HEK293 (cell line): ENCODE measurements around the gene CCK.
A peak's percentile ranks its signal among the peaks of the same experiment; 100 is the strongest.
"Not testable (repeated sequence)": the region's sequence is repeated elsewhere in the genome, so short reads cannot be mapped to it uniquely, and the experiment has no call there.

Experiments used
- CTCF ChIA-PET: fragments of 350-600 bp; formaldehyde crosslinking; extraction: SDS; loops from one replicate; lab custom pipeline; 2021; ENCODE audit warnings: antibody characterized with exemption; lab: Yijun Ruan, JAX
- POLR2A ChIA-PET: fragments of 300-600 bp; formaldehyde crosslinking; extraction: SDS; loops from one replicate; lab custom pipeline; 2020; ENCODE audit warnings: antibody characterized with exemption, inconsistent platforms; lab: Yijun Ruan, JAX
- H3K27ac ChIP-seq: fragments of 200-500 bp; sonication (Bioruptor generic); 2 replicates; pipeline ENCODE4 v1.5.1; 2014; ENCODE audit warnings: low read depth, low read length, control low read depth, inconsistent platforms; ENCODE audit errors: extremely low read depth
- H3K36me3 ChIP-seq, 2 experiments: fragments of 200-500 bp in 1 of 2; sonication (Bioruptor generic) in 1 of 2; 1 replicate in 1 of 2; 2 replicates in 1 of 2; pipeline ENCODE4 v1.5.1; 2014 to 2017; ENCODE audit warnings: inconsistent platforms in 2 of 2, low read length in 2 of 2; ENCODE audit not compliant: control insufficient read depth in 2 of 2, insufficient read depth in 1 of 2
- H3K4me1 ChIP-seq: fragments of 200-500 bp; sonication (Bioruptor generic); 2 replicates; pipeline ENCODE4 v1.5.1; 2014; ENCODE audit warnings: mild to moderate bottlenecking, low read length, inconsistent platforms; ENCODE audit not compliant: control insufficient read depth, insufficient read depth
- H3K4me3 ChIP-seq: 2 replicates; pipeline ENCODE4 v1.5.1; 2011; ENCODE audit warnings: low read depth, mild to moderate bottlenecking, control low read depth, low read length, moderate library complexity
- H3K9me3 ChIP-seq: fragments of 200-500 bp; sonication (Bioruptor generic); 2 replicates; pipeline ENCODE4 v1.5.1; 2014; ENCODE audit warnings: low read depth, low read length, inconsistent platforms; ENCODE audit not compliant: control insufficient read depth, insufficient read depth
- FEZF1 ChIP-seq: fragments of 450-650 bp; formaldehyde crosslinking; IDR thresholded peaks from 2 replicates; pipeline ENCODE4 v1.5.1; 2016; ENCODE audit warnings: missing biosample characterization, missing genetic modification characterization
- KLF8 ChIP-seq: fragments of 450-650 bp; formaldehyde crosslinking; IDR thresholded peaks from 2 replicates; pipeline ENCODE4 v1.5.1; 2016; ENCODE audit warnings: missing biosample characterization, missing genetic modification characterization
- OSR2 ChIP-seq: fragments of 450-650 bp; formaldehyde crosslinking; IDR thresholded peaks from 2 replicates; pipeline ENCODE4 v1.5.1; 2016; ENCODE audit warnings: missing biosample characterization, missing genetic modification characterization
- PRDM6 ChIP-seq: fragments of 450-650 bp; formaldehyde crosslinking; IDR thresholded peaks from 2 replicates; pipeline ENCODE4 v1.5.1; 2017; ENCODE audit warnings: missing biosample characterization, missing genetic modification characterization
- SETDB1 ChIP-seq: IDR thresholded peaks from one replicate; pipeline ENCODE4 v1.6.1; 2017; ENCODE audit warnings: mild to moderate bottlenecking, low read length, moderate library complexity, mixed read lengths; ENCODE audit not compliant: insufficient read length
- TCF7L2 ChIP-seq: IDR thresholded peaks from 2 replicates; pipeline ENCODE4 v1.6.1; 2011; ENCODE audit warnings: low read depth, mild to moderate bottlenecking, inconsistent platforms, low read length, moderate library complexity, borderline replicate concordance
- YY2 ChIP-seq: fragments of 450-650 bp; formaldehyde crosslinking; IDR thresholded peaks from 2 replicates; pipeline ENCODE4 v1.5.1; 2016; ENCODE audit warnings: missing biosample characterization, missing genetic modification characterization
- ZFHX2 ChIP-seq: fragments of 450-650 bp; formaldehyde crosslinking; conservative IDR thresholded peaks from 2 replicates; pipeline ENCODE4 v1.5.1; 2016; ENCODE audit warnings: missing biosample characterization, missing genetic modification characterization
- ZNF138 ChIP-seq: fragments of 450-650 bp; formaldehyde crosslinking; IDR thresholded peaks from 2 replicates; pipeline ENCODE4 v1.5.1; 2016; ENCODE audit warnings: missing biosample characterization, missing genetic modification characterization, borderline replicate concordance
- ZNF16 ChIP-seq: fragments of 450-650 bp; formaldehyde crosslinking; IDR thresholded peaks from 2 replicates; pipeline ENCODE4 v1.5.1; 2016; ENCODE audit warnings: low read depth, missing biosample characterization, missing genetic modification characterization
- ZNF184 ChIP-seq: fragments of 450-650 bp; IDR thresholded peaks from 2 replicates; pipeline ENCODE4 v1.5.1; 2018; ENCODE audit warnings: missing biosample characterization, mild to moderate bottlenecking, missing genetic modification characterization
- ZNF221 ChIP-seq: fragments of 450-650 bp; formaldehyde crosslinking; IDR thresholded peaks from 2 replicates; pipeline ENCODE4 v1.5.1; 2017; ENCODE audit warnings: missing biosample characterization, missing genetic modification characterization, borderline replicate concordance
- ZNF324 ChIP-seq: fragments of 450-650 bp; formaldehyde crosslinking; IDR thresholded peaks from 2 replicates; pipeline ENCODE4 v1.5.1; 2016; ENCODE audit warnings: missing biosample characterization, missing genetic modification characterization
- ZNF354C ChIP-seq: fragments of 450-650 bp; formaldehyde crosslinking; IDR thresholded peaks from 2 replicates; pipeline ENCODE4 v1.5.1; 2016; ENCODE audit warnings: missing biosample characterization, missing genetic modification characterization, low read depth, borderline replicate concordance
- ZNF366 ChIP-seq: fragments of 450-650 bp; formaldehyde crosslinking; conservative IDR thresholded peaks from 2 replicates; pipeline ENCODE4 v1.5.1; 2016; ENCODE audit warnings: missing biosample characterization, missing genetic modification characterization
- ZNF391 ChIP-seq: fragments of 450-650 bp; formaldehyde crosslinking; IDR thresholded peaks from 2 replicates; pipeline ENCODE4 v1.5.1; 2016; ENCODE audit warnings: low read depth, missing biosample characterization, missing genetic modification characterization, borderline replicate concordance
- ZNF585B ChIP-seq: fragments of 450-650 bp; formaldehyde crosslinking; IDR thresholded peaks from 2 replicates; pipeline ENCODE4 v1.5.1; 2016; ENCODE audit warnings: missing biosample characterization, missing genetic modification characterization
- ZNF624 ChIP-seq: fragments of 450-650 bp; formaldehyde crosslinking; IDR thresholded peaks from 2 replicates; pipeline ENCODE4 v1.5.1; 2017; ENCODE audit warnings: missing biosample characterization, missing genetic modification characterization
- ZNF626 ChIP-seq: fragments of 450-650 bp; sonication (Bioruptor Pico); formaldehyde crosslinking; IDR thresholded peaks from 2 replicates; pipeline ENCODE4 v1.5.1; 2018; ENCODE audit warnings: missing biosample characterization, missing genetic modification characterization, inconsistent platforms
- ZNF645 ChIP-seq: fragments of 450-650 bp; formaldehyde crosslinking; IDR thresholded peaks from 2 replicates; pipeline ENCODE4; 2016; ENCODE audit warnings: missing biosample characterization, missing genetic modification characterization
- ZNF692 ChIP-seq: fragments of 450-650 bp; formaldehyde crosslinking; IDR thresholded peaks from 2 replicates; pipeline ENCODE4 v1.5.1; 2016; ENCODE audit warnings: missing biosample characterization, missing genetic modification characterization
- ZNF707 ChIP-seq: fragments of 450-650 bp; formaldehyde crosslinking; IDR thresholded peaks from 2 replicates; pipeline ENCODE4 v1.5.1; 2016; ENCODE audit warnings: missing biosample characterization, missing genetic modification characterization
- ZNF785 ChIP-seq: fragments of 450-650 bp; formaldehyde crosslinking; IDR thresholded peaks from 2 replicates; pipeline ENCODE4 v1.5.1; 2016; ENCODE audit warnings: missing biosample characterization, missing genetic modification characterization
- ZNF830 ChIP-seq: fragments of 450-650 bp; IDR thresholded peaks from 2 replicates; pipeline ENCODE4 v1.5.0; 2018; ENCODE audit warnings: missing biosample characterization, missing genetic modification characterization, low read depth, mild to moderate bottlenecking, moderate library complexity
- ZNF843 ChIP-seq: fragments of 450-650 bp; formaldehyde crosslinking; IDR thresholded peaks from 2 replicates; pipeline ENCODE4 v1.5.1; 2016; ENCODE audit warnings: missing biosample characterization, missing genetic modification characterization
- ZSCAN30 ChIP-seq: fragments of 450-650 bp; IDR thresholded peaks from 2 replicates; pipeline ENCODE4 v1.5.1; 2018; ENCODE audit warnings: missing biosample characterization, mild to moderate bottlenecking, missing genetic modification characterization, moderate library complexity

The CCK gene

GRCh38 chr3:42289026-42289425 lies 23.0 kb upstream of the CCK start:
- ChIA-PET POLR2A (no interaction called here), CTCF (no interaction called here)
- Histone ChIP-seq H3K4me3 (no peak overlapping the region), H3K4me1 (no peaks in the 10 kb centered on the region), H3K36me3 (no peaks in the 10 kb centered on the region), H3K27ac (no peak overlapping the region), H3K9me3 (no peaks in the 10 kb centered on the region)
- TF ChIP-seq ZNF354C (tag by site-specific recombination) (no peak), ZNF707 (no peak), ZNF184 (no peak), ZFHX2 (tag by site-specific recombination) (peak; percentile 81), ZNF843 (tag by site-specific recombination) (no peak)

GRCh38 chr3:42288385-42288784 lies 22.4 kb upstream of the CCK start:
- ChIA-PET POLR2A (no interaction called here), CTCF (interaction anchor here (1.6 kb wide), 1 partner anchor 155 kb away, joined by 4 read pairs; no protein-coding TSS in a partner anchor)
- no peak overlapping the region for H3K27ac ChIP-seq
- H3K4me1 ChIP-seq = no peaks in the 10 kb centered on the region
- no peaks in the 10 kb centered on the region for H3K9me3 ChIP-seq
- no peaks in the 10 kb centered on the region for H3K36me3 ChIP-seq
- TF ChIP-seq PRDM6 (tag by site-specific recombination) (no peak), KLF8 (tag by site-specific recombination) (no peak), ZNF785 (tag by site-specific recombination) (no peak), ZNF138 (tag by site-specific recombination) (no peak), ZSCAN30 (tag by site-specific recombination) (no peak), ZNF692 (tag by site-specific recombination) (no peak), SETDB1 (no peak), TCF7L2 (no peak), YY2 (tag by site-specific recombination) (no peak), ZNF324 (tag by site-specific recombination) (no peak), ZNF221 (tag by site-specific recombination) (no peak), OSR2 (tag by site-specific recombination) (no peak)
- H3K4me3 ChIP-seq = no peak overlapping the region

GRCh38 chr3:42287423-42287822 lies 21.4 kb upstream of the CCK start:
- POLR2A ChIA-PET, H3K9me3 ChIP-seq, H3K36me3 ChIP-seq, H3K27ac ChIP-seq, H3K4me3 ChIP-seq, H3K4me1 ChIP-seq: not testable (repeated sequence)
- CTCF ChIA-PET = interaction anchor here (1.6 kb wide), 1 partner anchor 156 kb away, joined by 4 read pairs; no protein-coding TSS in a partner anchor

- no peak overlapping the region for H3K27ac ChIP-seq
- CTCF ChIA-PET = no interaction called here
- H3K4me3 ChIP-seq = no peak overlapping the region
- H3K9me3 ChIP-seq = no peaks in the 10 kb centered on the region
- POLR2A ChIA-PET = no interaction called here
- no peaks in the 10 kb centered on the region for H3K4me1 ChIP-seq
- no peaks in the 10 kb centered on the region for H3K36me3 ChIP-seq
- TF ChIP-seq ZNF624 (tag by site-specific recombination) = no peak
- no peak for TF ChIP-seq ZNF366 (tag by site-specific recombination)
- TF ChIP-seq ZNF830 (tag by site-specific recombination) = no peak
- TF ChIP-seq ZNF626 (tag by site-specific recombination) = no peak
- TF ChIP-seq ZNF391 (tag by site-specific recombination) = no peak
- TF ChIP-seq ZNF645 (tag by site-specific recombination) = no peak
- TF ChIP-seq ZNF16 (tag by site-specific recombination) = no peak
- no peak for TF ChIP-seq ZNF585B (tag by site-specific recombination)
- no peak for TF ChIP-seq FEZF1 (tag by site-specific recombination)
These were observed 11.7 kb upstream of the CCK start for GRCh38 chr3:42277676-42278075.
